ENCODE results near the gene WDR12. TPM values are rescaled to one million over a fixed set of nuclear protein-coding genes. Genes with fewer than 3 reads are reported as not detected.

The WDR12 gene
- total and polyA plus RNA-seq, 2 of the 13 experiments (the other 11 are each of a cell fraction or from before 2014, with no cell fraction given), result 94.4 to 216 TPM

- Histone ChIP-seq H3K4me1 (ENCODE audit: insufficient read depth, low read length) (no peaks in the 10 kb centered on the region), H2AFZ (ENCODE audit: low read length) (no peak overlapping the region), H3K4me3 (replicated peaks in 1 of 3; ENCODE audit: insufficient read depth in 1 of 3, low read depth in 2 of 3, low read length in 3 of 3) (no peak overlapping the region), H4K20me1 (ENCODE audit: insufficient read depth, low read length) (no peaks in the 10 kb centered on the region), H3K4me2 (ENCODE audit: low read depth, low read length) (no peak overlapping the region), H3K36me3 (replicated peaks in 1 of 2; ENCODE audit: control insufficient read depth in 1 of 2, insufficient read depth in 2 of 2, low read length in 2 of 2) (no peaks in the 10 kb centered on the region), H3K27me3 (ENCODE audit: control insufficient read depth in 1 of 2, insufficient read depth in 2 of 2, low read length in 2 of 2) (no peaks in the 10 kb centered on the region), H3K9ac (ENCODE audit: insufficient read depth, low read depth, low read length) (no peak overlapping the region), H3K79me2 (ENCODE audit: insufficient read depth, low read length) (no peaks in the 10 kb centered on the region), H3K27ac (ENCODE audit: extremely low read length, insufficient read depth, low read length) (no peak overlapping the region), H3K9me3 (ENCODE audit: low read length) (peaks cover 11% of the 10 kb centered on the region)
- BruUV-seq (replicated peaks), result no TSS peak
- in situ Hi-C loops (cut with HindIII; ENCODE audit: extremely low pct_ligation_motif_present, low pct_unique_long_range_greater_than_20kb) (no loop called here), intact Hi-C loops (cut with micrococcal nuclease; ENCODE audit: unreplicated experiment) (no loop called here)
- WGBS (ENCODE audit: low lambda C conversion rate), result 66% methylated on average over 1 of the region's 1 CpG
- ChIA-PET CTCF (ENCODE audit: low intra/inter-chr PET ratio, low total read pairs) (no interaction called here), POLR2A (no interaction called here)
- ATAC-seq (no peak), FAIRE-seq (no peak), DNase-seq (ENCODE audit: low spot score) (no peak)
- TF ChIP-seq GMEB2 (CRISPR knock-in tag; IDR thresholded peaks at IDR 0.05; ENCODE audit: low read depth) (no peak), ZC3H13 (CRISPR knock-in tag; IDR thresholded peaks at IDR 0.05) (no peak), DBP (CRISPR knock-in tag; IDR thresholded peaks at IDR 0.05; ENCODE audit: not compliant biosample characterization) (no peak), THAP8 (CRISPR knock-in tag; IDR thresholded peaks at IDR 0.05; ENCODE audit: borderline replicate concordance) (no peak), PATZ1 (CRISPR knock-in tag; IDR thresholded peaks at IDR 0.05) (no peak), MTERF4 (CRISPR knock-in tag; IDR thresholded peaks at IDR 0.05) (no peak), PCBP2 (optimal IDR thresholded peaks at IDR 0.05; ENCODE audit: low read depth, low read length, poor library complexity, severe bottlenecking) (no peak), ZNF503 (CRISPR knock-in tag; IDR thresholded peaks at IDR 0.05) (no peak), ZNF629 (CRISPR knock-in tag; conservative IDR thresholded peaks at IDR 0.05) (no peak), ZNF770 (CRISPR knock-in tag; IDR thresholded peaks at IDR 0.05) (no peak), ZNF333 (CRISPR knock-in tag; IDR thresholded peaks at IDR 0.05; ENCODE audit: borderline replicate concordance) (no peak), ZNF572 (CRISPR knock-in tag; IDR thresholded peaks at IDR 0.05) (no peak), SRY (CRISPR knock-in tag; IDR thresholded peaks at IDR 0.05) (no peak), ZNF543 (CRISPR knock-in tag; IDR thresholded peaks at IDR 0.05) (no peak)
These were observed 32.9 kb upstream of the WDR12 start for GRCh38 chr2:202944408-202944807.
